Cardiac muscle cell (in vitro differentiated cells and primary cell): ENCODE measurements around the gene SPON2. TPM values are rescaled to one million over a fixed set of nuclear protein-coding genes. Genes with fewer than 3 reads are reported as not detected.

Experiments
- DNase-seq, 2 donors: peaks; one replicate each; pipeline versions ENCODE4 v3.0.0 to v3.0.0-alpha.2; 2010 to 2017; ENCODE audit warnings: low read depth in 1 of 2, low spot score in 1 of 2
- H3K27ac ChIP-seq: fragments of 200-600 bp; sonication (generic); 2 replicates; pipeline ENCODE4 v1.5.1; 2016
- H3K27me3 ChIP-seq: fragments of 200-600 bp; sonication (generic); 2 replicates; pipeline ENCODE4 v1.6.0; 2016; ENCODE audit warnings: control low read depth
- H3K36me3 ChIP-seq: fragments of 200-600 bp; sonication (generic); 2 replicates; pipeline ENCODE4 v1.5.1; 2016; ENCODE audit warnings: control low read depth
- H3K4me1 ChIP-seq: fragments of 200-600 bp; sonication (generic); 2 replicates; pipeline ENCODE4 v1.8.1; 2017; ENCODE audit warnings: low read depth, mild to moderate bottlenecking, mixed run types
- H3K4me3 ChIP-seq: fragments of 200-600 bp; sonication (generic); 2 replicates; pipeline ENCODE4 v1.5.1; 2016; ENCODE audit warnings: mild to moderate bottlenecking
- H3K9me3 ChIP-seq: fragments of 200-600 bp; sonication (generic); 2 replicates; pipeline ENCODE4 v1.5.1; 2017; ENCODE audit warnings: low read depth, mild to moderate bottlenecking, control low read depth
- polyA plus RNA-seq: library from polyadenylated mRNA; unstranded; fragments of >200 nt; fragmentation: Nextera tagmentation; extraction: Ambion mirVana; gene quantifications from 2 replicates; pipeline ENCODE4 v1.2.1, GENCODE V29; 2016
- total RNA-seq: library from RNA; depleted of rRNA; stranded (reverse); fragments of >200 nt; gene quantifications from 2 replicates; pipeline ENCODE4 v1.2.3, GENCODE V29; 2016
- TF ChIP-seq, protein P1 (sequence below): IDR thresholded peaks from 2 replicates; pipeline ENCODE4 v1.5.1; 2012; ENCODE audit warnings: low read depth, mild to moderate bottlenecking, low read length

The SPON2 gene
- total and polyA plus RNA-seq, 2 experiments from 2014 or later: 0.12 to 0.98 TPM

DNA sequence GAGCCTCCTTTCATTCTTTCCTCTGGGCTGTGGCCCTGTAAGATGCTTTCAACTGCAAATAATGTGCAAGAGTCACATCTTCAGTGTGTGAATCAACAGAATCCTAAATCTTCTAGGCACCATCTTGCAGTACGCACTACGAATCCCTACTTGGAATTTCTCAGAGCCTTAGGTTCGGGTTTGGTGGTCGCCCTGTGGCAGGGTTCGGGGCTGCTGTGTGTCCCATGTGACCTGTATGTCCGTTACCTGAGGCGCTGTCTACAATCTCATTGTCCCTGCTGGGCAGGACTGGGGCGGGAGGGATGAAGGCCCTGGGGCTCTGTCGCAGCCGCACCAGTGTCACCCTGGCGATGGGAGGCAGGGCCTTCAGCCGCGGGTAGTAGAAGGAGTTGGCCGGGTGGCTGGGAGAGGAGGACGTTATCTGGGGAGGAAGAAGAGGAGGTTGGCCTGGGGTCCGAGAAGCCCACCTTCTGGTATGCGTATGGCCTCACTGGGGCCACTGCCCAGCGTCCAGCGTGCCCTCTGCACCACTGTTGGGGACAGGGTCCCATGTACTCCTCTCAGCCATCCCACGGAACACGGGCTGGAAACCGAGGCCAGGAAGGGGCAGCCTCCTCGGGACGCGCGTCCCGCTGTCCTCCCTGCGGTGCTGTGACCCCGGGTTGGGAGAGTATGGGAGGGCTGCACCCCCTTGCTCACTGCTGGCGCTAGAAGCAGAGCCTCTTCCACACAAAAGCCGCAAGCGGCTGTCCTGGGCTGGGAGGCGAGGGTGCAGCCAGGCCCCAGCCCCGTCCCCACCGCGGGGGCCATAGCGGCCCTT lies 2.0 kb downstream of the SPON2 start:
- Histone ChIP-seq H3K4me1 (no peaks in the 10 kb centered on the region), H3K27ac (no peak overlapping the region), H3K36me3 (no peaks in the 10 kb centered on the region), H3K4me3 (no peak overlapping the region), H3K27me3 (peaks cover 89% of the 10 kb centered on the region), H3K9me3 (no peaks in the 10 kb centered on the region)
- TF ChIP-seq, protein P1, sequence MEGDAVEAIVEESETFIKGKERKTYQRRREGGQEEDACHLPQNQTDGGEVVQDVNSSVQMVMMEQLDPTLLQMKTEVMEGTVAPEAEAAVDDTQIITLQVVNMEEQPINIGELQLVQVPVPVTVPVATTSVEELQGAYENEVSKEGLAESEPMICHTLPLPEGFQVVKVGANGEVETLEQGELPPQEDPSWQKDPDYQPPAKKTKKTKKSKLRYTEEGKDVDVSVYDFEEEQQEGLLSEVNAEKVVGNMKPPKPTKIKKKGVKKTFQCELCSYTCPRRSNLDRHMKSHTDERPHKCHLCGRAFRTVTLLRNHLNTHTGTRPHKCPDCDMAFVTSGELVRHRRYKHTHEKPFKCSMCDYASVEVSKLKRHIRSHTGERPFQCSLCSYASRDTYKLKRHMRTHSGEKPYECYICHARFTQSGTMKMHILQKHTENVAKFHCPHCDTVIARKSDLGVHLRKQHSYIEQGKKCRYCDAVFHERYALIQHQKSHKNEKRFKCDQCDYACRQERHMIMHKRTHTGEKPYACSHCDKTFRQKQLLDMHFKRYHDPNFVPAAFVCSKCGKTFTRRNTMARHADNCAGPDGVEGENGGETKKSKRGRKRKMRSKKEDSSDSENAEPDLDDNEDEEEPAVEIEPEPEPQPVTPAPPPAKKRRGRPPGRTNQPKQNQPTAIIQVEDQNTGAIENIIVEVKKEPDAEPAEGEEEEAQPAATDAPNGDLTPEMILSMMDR: no peak
- no peak for DNase-seq

DNA sequence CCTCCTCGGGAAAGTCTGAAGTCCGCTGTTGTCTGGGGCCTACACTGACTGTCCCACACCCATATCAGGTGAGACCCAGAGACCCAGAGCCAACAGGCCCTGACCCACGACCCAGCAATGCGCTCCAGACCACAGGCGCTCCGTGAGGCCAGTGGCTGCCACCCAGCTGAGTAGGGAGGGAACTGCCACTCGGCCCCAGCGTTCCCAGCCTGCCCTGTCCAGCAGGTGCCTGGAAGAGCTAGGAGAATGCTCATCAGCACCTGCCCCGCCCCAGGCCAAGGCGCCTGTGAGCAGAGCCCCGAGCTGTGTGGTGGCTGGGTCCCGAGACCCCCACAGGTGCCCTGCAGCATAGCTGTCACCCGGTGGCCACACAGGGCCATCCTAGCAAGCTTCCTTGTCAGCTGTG lies 2.7 kb downstream of the SPON2 start:
- Histone ChIP-seq H3K9me3 (no peaks in the 10 kb centered on the region), H3K4me1 (no peaks in the 10 kb centered on the region), H3K27ac (no peak overlapping the region), H3K36me3 (no peaks in the 10 kb centered on the region), H3K4me3 (no peak overlapping the region), H3K27me3 (peaks cover 83% of the 10 kb centered on the region)
- no peak for DNase-seq
- TF ChIP-seq, protein P1: no peak

DNA sequence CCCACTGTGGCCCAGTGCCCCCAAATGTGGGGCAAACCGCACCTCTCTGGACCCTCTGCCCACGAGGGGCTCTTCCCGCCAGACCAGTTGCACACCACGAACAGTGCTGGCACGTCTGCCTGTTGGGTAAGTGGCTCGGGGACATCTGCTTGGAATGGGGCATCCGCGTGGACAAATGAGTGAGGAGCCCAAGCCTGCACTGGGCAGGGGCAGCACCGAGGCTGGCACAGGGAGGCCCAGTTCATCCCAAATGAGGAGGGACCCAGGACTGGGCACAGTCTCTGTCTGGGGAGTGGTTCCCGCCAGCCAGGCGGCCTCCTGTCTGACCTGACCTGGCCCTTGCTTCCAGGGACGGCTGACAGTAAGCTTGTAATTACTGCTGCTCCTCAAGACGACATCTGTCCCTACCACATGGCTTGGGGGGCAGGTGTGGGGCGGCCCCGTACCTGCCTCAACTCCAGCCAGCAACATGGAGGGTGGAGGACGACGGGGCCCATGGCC lies 3.2 kb downstream of the SPON2 start:
- Histone ChIP-seq H3K27me3 (peaks cover 84% of the 10 kb centered on the region), H3K27ac (no peak overlapping the region), H3K9me3 (no peaks in the 10 kb centered on the region), H3K36me3 (no peaks in the 10 kb centered on the region), H3K4me3 (no peak overlapping the region), H3K4me1 (no peaks in the 10 kb centered on the region)
- TF ChIP-seq, protein P1: no peak
- DNase-seq: no peak

DNA sequence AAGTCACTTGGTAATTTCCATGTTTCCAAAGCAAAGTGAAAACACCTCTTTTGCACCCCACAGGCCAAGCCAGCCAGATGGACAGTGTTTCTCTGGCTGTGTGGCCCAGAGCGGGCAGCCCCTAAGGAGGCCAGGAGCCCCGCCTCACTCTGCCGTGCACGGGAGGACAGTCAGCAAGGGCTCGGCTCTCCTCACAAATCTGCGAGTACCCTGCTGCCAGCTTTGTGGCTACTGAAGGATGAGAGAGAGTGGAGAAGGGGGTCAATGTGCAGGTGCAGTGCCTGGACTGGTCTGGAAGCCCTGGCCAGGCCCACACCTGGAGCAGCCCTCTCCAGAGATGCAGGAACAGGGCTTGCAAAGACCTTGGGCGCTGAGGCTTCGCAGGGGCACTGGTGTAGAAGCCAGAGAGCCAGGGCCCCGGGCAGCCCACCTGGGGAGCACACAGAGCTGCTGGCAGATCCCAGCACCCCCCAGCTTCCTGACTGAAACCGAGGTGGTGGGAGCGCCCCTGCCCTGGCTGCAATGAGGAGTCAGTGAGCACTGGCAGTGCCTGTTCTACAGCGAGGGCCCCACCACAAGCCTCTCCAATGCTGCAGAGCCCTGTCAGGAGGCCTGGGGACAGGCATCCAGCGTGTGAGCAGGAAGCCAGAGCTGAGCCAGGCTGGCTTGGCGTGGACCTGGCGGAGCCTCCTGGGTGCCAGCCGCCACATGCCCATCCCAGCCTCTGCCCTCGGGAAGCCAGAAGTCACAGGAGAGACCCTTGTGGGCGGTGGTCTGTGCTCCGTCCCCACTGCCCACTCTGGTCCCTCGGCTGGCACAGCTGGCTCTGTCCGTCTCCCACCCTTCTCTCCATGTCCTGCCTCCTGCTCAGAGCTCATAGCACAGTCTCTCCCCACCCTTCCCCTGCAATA lies 3.9 kb downstream of the SPON2 start:
- no peak for DNase-seq
- H3K36me3 ChIP-seq: no peaks in the 10 kb centered on the region
- no peak overlapping the region for H3K4me3 ChIP-seq

More for the DNA sequence above, 3.9 kb downstream of the SPON2 start:
- no peak overlapping the region for H3K27ac ChIP-seq
- H3K4me1 ChIP-seq: no peaks in the 10 kb centered on the region
- H3K27me3 ChIP-seq: peaks cover 77% of the 10 kb centered on the region
- TF ChIP-seq, protein P1: no peak
- no peaks in the 10 kb centered on the region for H3K9me3 ChIP-seq
